SW480 (cell line): ENCODE measurements around the gene DTNB.

ENCODE experiments used
- DNase-seq: peaks from one replicate; pipeline ENCODE4 v3.0.0-alpha.2; 2016; ENCODE audit warnings: low spot score

The DTNB gene

GRCh38 chr2:25497918-25498407, 175.4 kb downstream of the DTNB start:
- no peak for DNase-seq

DNA sequence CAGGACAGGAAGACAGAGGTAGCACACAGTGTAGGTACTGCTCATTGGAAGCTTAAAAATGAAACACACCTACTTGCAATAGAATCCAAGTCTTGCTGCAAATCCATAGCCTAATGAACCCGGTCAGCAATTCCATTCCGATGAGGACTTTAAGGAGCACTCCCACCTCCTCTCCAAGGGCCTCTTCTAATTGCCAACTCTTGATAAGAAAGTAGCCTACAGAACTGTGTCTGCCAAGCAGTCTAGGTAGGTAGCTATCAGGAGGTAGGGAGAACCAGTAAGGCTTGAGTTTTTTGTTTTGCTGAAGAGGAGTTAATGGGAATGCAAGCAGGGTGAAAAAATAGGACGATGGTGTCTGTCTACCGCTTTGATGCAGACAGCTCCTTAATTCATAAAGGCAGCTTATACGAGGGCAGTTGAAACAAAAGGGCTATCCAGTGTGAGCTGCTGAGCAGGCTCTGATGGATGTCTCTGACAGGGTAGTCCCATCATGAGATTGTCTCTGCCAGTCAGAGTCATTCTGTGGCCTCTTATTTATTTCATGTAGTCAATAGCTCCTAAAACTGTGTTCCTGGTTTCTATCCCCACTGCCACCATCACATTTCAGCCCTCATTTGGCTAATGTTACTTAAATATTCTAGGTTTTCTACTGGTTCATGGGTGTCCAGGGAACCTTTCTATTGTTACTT, 176.0 kb downstream of the DTNB start:
- DNase-seq = no peak

GRCh38 chr2:25494616-25495015, 178.8 kb downstream of the DTNB start:
- DNase-seq = no peak

GRCh38 chr2:25493207-25493606, 180.2 kb downstream of the DTNB start:
- DNase-seq = no peak

GRCh38 chr2:25492726-25493125, 180.7 kb downstream of the DTNB start:
- no peak for DNase-seq

- no peak for DNase-seq
These were observed 181.3 kb downstream of the DTNB start for GRCh38 chr2:25491966-25492532.

GRCh38 chr2:25491003-25491696, 182.2 kb downstream of the DTNB start:
- DNase-seq = no peak

DNA sequence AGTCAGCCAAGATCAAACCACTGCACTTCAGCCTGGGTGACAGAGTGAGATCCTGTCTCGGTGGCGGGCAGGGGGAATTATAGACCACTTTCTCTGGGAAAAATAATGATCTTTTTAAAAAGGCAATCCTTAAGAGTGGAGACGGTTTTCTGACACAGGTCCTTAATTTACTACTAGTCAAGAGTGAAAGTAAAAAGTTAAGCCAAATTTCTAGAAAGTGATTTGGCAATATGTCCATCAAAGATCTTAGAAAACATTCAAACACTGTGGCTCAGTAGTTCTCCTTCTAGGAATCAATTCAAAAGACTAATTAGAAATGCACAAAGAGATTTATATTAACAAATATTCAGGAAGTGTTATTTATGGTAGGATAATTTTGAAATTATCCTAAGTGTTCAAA, 183.2 kb downstream of the DTNB start:
- no peak for DNase-seq

- no peak for DNase-seq
These were observed 183.7 kb downstream of the DTNB start for GRCh38 chr2:25489631-25490030.

DNA sequence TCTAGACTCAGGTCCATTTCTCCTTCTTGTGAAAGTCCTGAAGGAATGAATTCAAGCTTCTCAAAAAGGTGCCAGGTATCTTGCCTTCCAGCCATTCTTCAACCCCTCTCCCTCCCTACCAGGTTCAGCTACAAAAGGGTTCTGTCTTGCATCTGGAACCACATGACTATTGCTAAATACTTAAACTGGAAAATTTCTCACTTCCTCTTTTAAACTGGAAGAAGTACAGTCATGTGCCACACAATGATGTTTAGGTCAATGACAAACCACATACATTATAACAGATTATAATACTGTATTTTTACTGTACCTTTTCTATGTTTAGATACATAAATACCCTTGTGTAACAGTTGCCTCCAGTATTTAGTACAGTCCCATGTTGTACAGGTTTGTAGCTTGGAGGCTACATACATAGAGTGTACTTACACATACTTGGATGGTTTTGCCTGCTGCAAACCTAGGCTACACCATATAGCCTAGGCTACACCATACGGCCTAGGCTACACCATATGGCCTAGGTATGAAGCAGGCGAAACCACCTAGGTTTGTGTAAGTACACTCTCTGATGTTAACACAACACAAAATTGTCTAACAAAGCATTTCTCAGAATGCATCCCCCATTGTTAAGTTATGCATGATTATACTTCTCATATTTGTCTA, 189.6 kb downstream of the DTNB start:
- no peak for DNase-seq

DNA sequence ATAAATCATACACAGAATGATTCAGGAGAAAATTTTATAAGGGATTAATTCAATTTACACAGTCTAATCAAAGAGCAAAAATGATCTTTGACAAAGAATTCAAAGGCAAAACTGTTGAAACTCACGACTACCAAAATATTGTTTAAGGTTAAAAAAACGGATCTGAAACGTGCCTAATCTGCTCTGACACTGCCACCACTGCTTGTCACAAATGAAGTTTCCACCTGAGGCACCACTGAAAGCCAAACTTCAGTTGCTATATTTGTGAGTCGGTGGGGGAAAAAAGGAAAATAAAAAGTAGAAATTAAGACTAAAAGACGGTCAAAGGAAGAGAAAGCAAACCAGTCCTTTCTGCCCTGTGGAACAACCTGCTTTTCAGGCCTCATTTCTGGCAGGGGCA, 191.0 kb downstream of the DTNB start:
- DNase-seq = no peak

DNA sequence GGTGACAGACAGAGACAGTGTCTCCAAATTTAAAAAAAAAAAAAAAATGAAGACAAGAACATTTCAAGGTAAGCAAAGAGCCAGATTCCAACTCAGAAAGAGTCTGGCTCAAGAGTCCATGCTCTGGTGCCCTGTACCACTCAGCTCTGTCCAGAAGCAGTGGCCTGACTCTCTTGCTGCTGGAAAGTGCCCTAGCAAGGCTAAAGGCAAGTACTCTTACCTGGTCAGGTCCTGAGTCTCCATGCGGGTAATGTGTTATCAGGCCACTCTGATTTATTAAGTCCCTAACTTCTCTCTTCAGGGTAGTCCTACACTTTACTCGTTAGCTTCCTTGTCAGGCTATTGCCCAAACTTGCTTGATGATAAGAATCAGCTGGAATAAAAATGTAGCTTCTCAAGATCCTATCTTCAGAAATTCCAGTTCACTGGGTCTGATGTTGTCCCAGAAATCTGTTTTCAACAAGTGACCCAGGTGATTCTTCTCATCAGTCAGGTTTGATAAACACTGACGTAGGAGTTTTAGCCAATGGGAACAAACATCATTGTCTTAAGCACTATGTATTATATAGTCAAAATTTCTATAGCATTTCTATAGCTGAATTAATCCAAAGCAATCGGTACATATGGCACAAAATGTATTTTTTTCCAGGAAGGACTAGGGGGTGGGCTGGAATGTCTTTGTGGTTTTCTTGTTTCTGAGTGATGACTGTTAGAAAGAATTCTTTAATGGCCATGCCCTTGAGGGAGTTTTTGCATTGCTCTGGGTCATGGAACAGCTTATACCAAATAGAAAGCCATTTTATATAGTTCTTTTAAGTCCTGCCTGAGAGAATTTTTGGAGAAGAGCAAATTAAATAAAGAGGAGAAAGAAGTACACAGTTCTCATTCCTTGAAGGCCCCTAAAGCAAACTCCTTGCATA, 191.7 kb downstream of the DTNB start:
- DNase-seq = no peak

- DNase-seq = peak; percentile 8
These were observed 192.8 kb downstream of the DTNB start for GRCh38 chr2:25480561-25480960.

GRCh38 chr2:25479761-25480160, 193.6 kb downstream of the DTNB start:
- no peak for DNase-seq

GRCh38 chr2:25478736-25479135, 194.6 kb downstream of the DTNB start:
- DNase-seq = no peak

DNA sequence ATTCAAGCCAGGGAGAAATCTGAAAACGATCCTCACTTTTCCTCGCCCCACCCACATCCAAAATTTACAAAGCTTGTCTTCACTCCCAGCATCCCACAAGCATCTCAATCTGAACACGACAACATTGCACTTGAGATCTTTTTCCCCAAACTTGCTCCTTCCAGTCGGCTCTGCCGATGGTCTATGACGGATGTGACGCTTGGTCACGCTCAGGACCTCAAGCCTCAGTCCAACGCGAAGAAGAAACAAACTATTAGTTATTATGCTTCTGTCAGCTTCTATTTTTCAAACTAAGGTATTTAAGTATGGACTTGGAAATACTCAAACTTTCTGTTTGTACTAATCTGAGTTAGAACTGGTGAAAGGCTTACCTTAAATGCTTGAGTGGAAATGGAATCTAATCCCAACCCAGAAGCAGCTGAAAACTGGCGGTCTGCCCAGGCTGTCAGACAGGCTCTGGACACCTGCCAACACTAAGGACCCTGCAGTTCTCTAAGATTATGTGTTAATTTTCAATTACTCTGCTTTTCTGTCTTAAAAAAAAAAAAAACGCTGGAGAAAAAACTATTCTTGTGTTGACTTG, 199.5 kb downstream of the DTNB start:
- no peak for DNase-seq

- DNase-seq = no peak
These were observed 200.2 kb downstream of the DTNB start for GRCh38 chr2:25473131-25473530.

DNA sequence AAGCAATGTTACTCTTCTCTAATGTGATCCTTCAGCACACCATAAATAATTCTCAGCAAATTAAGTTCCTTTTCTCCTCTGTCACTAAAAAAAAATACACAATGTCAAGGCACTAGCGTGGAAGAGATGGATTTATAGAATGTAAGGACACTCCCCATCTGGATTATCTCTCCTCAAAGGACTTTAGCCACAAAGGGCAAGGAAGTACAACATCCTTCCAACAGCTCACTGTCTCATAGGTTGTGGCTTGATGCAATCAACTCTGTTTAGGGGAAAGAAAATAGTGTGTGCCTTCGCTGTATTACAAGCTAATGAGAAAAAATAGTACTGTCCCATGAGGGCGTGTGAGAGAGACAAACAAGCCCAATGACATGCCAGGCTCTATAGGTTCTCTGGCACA, 202.6 kb downstream of the DTNB start:
- DNase-seq = no peak

- no peak for DNase-seq
These were observed 205.6 kb downstream of the DTNB start for GRCh38 chr2:25467743-25468142.

GRCh38 chr2:25462021-25462420, 211.4 kb downstream of the DTNB start:
- no peak for DNase-seq

- DNase-seq = no peak
These were observed 213.0 kb downstream of the DTNB start for GRCh38 chr2:25460261-25460905.
